ENCODE measurements around the gene ANKRD10. TPM values are rescaled to one million over a fixed set of nuclear protein-coding genes. Genes with fewer than 3 reads are reported as not detected.

The ANKRD10 gene
- polyA plus RNA-seq, 4 donors: 40.3 to 147 (median 62.8) TPM

GRCh38 chr13:110872768-110873638, 41.9 kb downstream of the ANKRD10 start:
- H3K36me3 ChIP-seq (ENCODE audit: control insufficient read depth in 3 of 3, insufficient read depth in 2 of 3, low read depth in 1 of 3, low read length in 3 of 3): no peaks in the 10 kb centered on the region
- no peak for FAIRE-seq

GRCh38 chr13:110872034-110872767, 42.7 kb downstream of the ANKRD10 start:
- Histone ChIP-seq H3K27me3 (ENCODE audit: control insufficient read depth in 3 of 3, insufficient read depth in 3 of 3, low read length in 3 of 3) (peaks cover 0 to 5% (median 2%) of the 10 kb centered on the region in 3 donors), H3K9me3 (ENCODE audit: control insufficient read depth in 2 of 2, insufficient read depth in 1 of 2, low read depth in 1 of 2, low read length in 1 of 2) (peaks cover 0 to 4% of the 10 kb centered on the region in 2 donors), H3K27ac (ENCODE audit: low read depth in 1 of 3, low read length in 2 of 3) (no peak overlapping the region), H3K36me3 (ENCODE audit: control insufficient read depth in 3 of 3, insufficient read depth in 2 of 3, low read depth in 1 of 3, low read length in 3 of 3) (no peaks in the 10 kb centered on the region), H3K4me3 (ENCODE audit: low read depth in 1 of 3, low read length in 3 of 3) (no peak overlapping the region), H3K4me1 (ENCODE audit: control insufficient read depth in 3 of 3, insufficient read depth in 2 of 3, low read depth in 1 of 3, low read length in 2 of 3) (peaks cover 2 to 6% (median 4%) of the 10 kb centered on the region in 3 donors)
- FAIRE-seq (no peak), DNase-seq (no peak)
- 54 to 69% (median 59%) methylated on average over 13 of the region's 13 CpGs for whole genome bisulfite sequencing, 3 donors

More at GRCh38 chr13:110872768-110873638, 41.9 kb downstream of the ANKRD10 start:
- DNase-seq: no peak
- H3K9me3 ChIP-seq (ENCODE audit: control insufficient read depth in 2 of 2, insufficient read depth in 1 of 2, low read depth in 1 of 2, low read length in 1 of 2): peaks cover 0 to 4% of the 10 kb centered on the region in 2 donors
- WGBS, 3 donors: 74 to 84% (median 84%) methylated on average over 31 to 35 of the region's 35 CpGs
- peaks cover 2 to 6% (median 4%) of the 10 kb centered on the region in 3 donors for H3K4me1 ChIP-seq (ENCODE audit: control insufficient read depth in 3 of 3, insufficient read depth in 2 of 3, low read depth in 1 of 3, low read length in 2 of 3)
- H3K27me3 ChIP-seq (ENCODE audit: control insufficient read depth in 3 of 3, insufficient read depth in 3 of 3, low read length in 3 of 3): peaks cover 0 to 5% (median 2%) of the 10 kb centered on the region in 3 donors
- H3K27ac ChIP-seq (ENCODE audit: low read depth in 1 of 3, low read length in 2 of 3): no peak overlapping the region
- no peak overlapping the region for H3K4me3 ChIP-seq (ENCODE audit: low read depth in 1 of 3, low read length in 3 of 3)

- 27 to 38% (median 28%) methylated on average over 34 of the region's 34 CpGs for WGBS, 3 donors
- Histone ChIP-seq H3K27me3 (ENCODE audit: control insufficient read depth in 3 of 3, insufficient read depth in 3 of 3, low read length in 3 of 3) (peaks cover 0 to 5% (median 2%) of the 10 kb centered on the region in 3 donors), H3K4me3 (ENCODE audit: low read depth in 1 of 3, low read length in 3 of 3) (no peak overlapping the region), H3K4me1 (ENCODE audit: control insufficient read depth in 3 of 3, insufficient read depth in 2 of 3, low read depth in 1 of 3, low read length in 2 of 3) (peaks cover 2% of the 10 kb centered on the region in 3 donors), H3K36me3 (ENCODE audit: control insufficient read depth in 3 of 3, insufficient read depth in 2 of 3, low read depth in 1 of 3, low read length in 3 of 3) (no peaks in the 10 kb centered on the region), H3K27ac (ENCODE audit: low read depth in 1 of 3, low read length in 2 of 3) (peak overlapping the region in 1 of 3 donors; percentile 78), H3K9me3 (ENCODE audit: control insufficient read depth in 2 of 2, insufficient read depth in 1 of 2, low read depth in 1 of 2, low read length in 1 of 2) (peaks cover 0 to 4% of the 10 kb centered on the region in 2 donors)
- peak; percentile 39 to 79 for DNase-seq
- FAIRE-seq: no peak
Observed at GRCh38 chr13:110869805-110870706, 44.8 kb downstream of the ANKRD10 start.

- H3K27me3 ChIP-seq (ENCODE audit: control insufficient read depth in 3 of 3, insufficient read depth in 3 of 3, low read length in 3 of 3): peaks cover 0 to 5% (median 2%) of the 10 kb centered on the region in 3 donors
- H3K27ac ChIP-seq (ENCODE audit: low read depth in 1 of 3, low read length in 2 of 3): peak overlapping the region in 1 of 3 donors; percentile 74
- no peak for DNase-seq
- FAIRE-seq: no peak
- no peaks in the 10 kb centered on the region for H3K36me3 ChIP-seq (ENCODE audit: control insufficient read depth in 3 of 3, insufficient read depth in 2 of 3, low read depth in 1 of 3, low read length in 3 of 3)
- H3K9me3 ChIP-seq (ENCODE audit: control insufficient read depth in 2 of 2, insufficient read depth in 1 of 2, low read depth in 1 of 2, low read length in 1 of 2): peaks cover 0 to 4% of the 10 kb centered on the region in 2 donors
- H3K4me1 ChIP-seq (ENCODE audit: control insufficient read depth in 3 of 3, insufficient read depth in 2 of 3, low read depth in 1 of 3, low read length in 2 of 3): no peaks in the 10 kb centered on the region
- no peak overlapping the region for H3K4me3 ChIP-seq (ENCODE audit: low read depth in 1 of 3, low read length in 3 of 3)
- WGBS, 3 donors: 68 to 69% (median 69%) methylated on average over 22 of the region's 22 CpGs
Observed at GRCh38 chr13:110869231-110869804, 45.6 kb downstream of the ANKRD10 start.

- WGBS, 3 donors: 68 to 73% (median 72%) methylated on average over 5 of the region's 5 CpGs
- FAIRE-seq: no peak
- peak overlapping the region in 1 of 3 donors; percentile 66 for H3K27ac ChIP-seq (ENCODE audit: low read depth in 1 of 3, low read length in 2 of 3)
Observed at GRCh38 chr13:110868720-110869119, 46.1 kb downstream of the ANKRD10 start.

GRCh38 chr13:110867380-110867779, 47.5 kb downstream of the ANKRD10 start:
- FAIRE-seq: no peak
- Histone ChIP-seq H3K36me3 (ENCODE audit: control insufficient read depth in 3 of 3, insufficient read depth in 2 of 3, low read depth in 1 of 3, low read length in 3 of 3) (no peaks in the 10 kb centered on the region), H3K4me3 (ENCODE audit: low read depth in 1 of 3, low read length in 3 of 3) (no peak overlapping the region), H3K27me3 (ENCODE audit: control insufficient read depth in 3 of 3, insufficient read depth in 3 of 3, low read length in 3 of 3) (peaks cover 0 to 5% (median 2%) of the 10 kb centered on the region in 3 donors), H3K27ac (ENCODE audit: low read depth in 1 of 3, low read length in 2 of 3) (no peak overlapping the region), H3K9me3 (ENCODE audit: control insufficient read depth in 2 of 2, insufficient read depth in 1 of 2, low read depth in 1 of 2, low read length in 1 of 2) (peaks cover 0 to 2% of the 10 kb centered on the region in 2 donors), H3K4me1 (ENCODE audit: control insufficient read depth in 3 of 3, insufficient read depth in 2 of 3, low read depth in 1 of 3, low read length in 2 of 3) (no peaks in the 10 kb centered on the region)
- WGBS, 3 donors: 50 to 78% (median 59%) methylated on average over 6 of the region's 6 CpGs
- no peak for DNase-seq

More at GRCh38 chr13:110868720-110869119, 46.1 kb downstream of the ANKRD10 start:
- Histone ChIP-seq H3K9me3 (ENCODE audit: control insufficient read depth in 2 of 2, insufficient read depth in 1 of 2, low read depth in 1 of 2, low read length in 1 of 2) (peaks cover 0 to 4% of the 10 kb centered on the region in 2 donors), H3K4me1 (ENCODE audit: control insufficient read depth in 3 of 3, insufficient read depth in 2 of 3, low read depth in 1 of 3, low read length in 2 of 3) (no peaks in the 10 kb centered on the region), H3K4me3 (ENCODE audit: low read depth in 1 of 3, low read length in 3 of 3) (no peak overlapping the region), H3K36me3 (ENCODE audit: control insufficient read depth in 3 of 3, insufficient read depth in 2 of 3, low read depth in 1 of 3, low read length in 3 of 3) (no peaks in the 10 kb centered on the region), H3K27me3 (ENCODE audit: control insufficient read depth in 3 of 3, insufficient read depth in 3 of 3, low read length in 3 of 3) (peaks cover 0 to 5% (median 2%) of the 10 kb centered on the region in 3 donors)
- no peak for DNase-seq

GRCh38 chr13:110866491-110867170, 48.2 kb downstream of the ANKRD10 start:
- no peak for FAIRE-seq
- H3K4me3 ChIP-seq (ENCODE audit: low read depth in 1 of 3, low read length in 3 of 3): no peak overlapping the region
- H3K27me3 ChIP-seq (ENCODE audit: control insufficient read depth in 3 of 3, insufficient read depth in 3 of 3, low read length in 3 of 3): peaks cover 0 to 5% (median 2%) of the 10 kb centered on the region in 3 donors

More at GRCh38 chr13:110866491-110867170, 48.2 kb downstream of the ANKRD10 start:
- DNase-seq: no peak
- 77 to 87% (median 82%) methylated on average over 11 of the region's 11 CpGs for WGBS, 3 donors
- no peaks in the 10 kb centered on the region for H3K36me3 ChIP-seq (ENCODE audit: control insufficient read depth in 3 of 3, insufficient read depth in 2 of 3, low read depth in 1 of 3, low read length in 3 of 3)
- H3K9me3 ChIP-seq (ENCODE audit: control insufficient read depth in 2 of 2, insufficient read depth in 1 of 2, low read depth in 1 of 2, low read length in 1 of 2): no peaks in the 10 kb centered on the region
- H3K27ac ChIP-seq (ENCODE audit: low read depth in 1 of 3, low read length in 2 of 3): no peak overlapping the region
- H3K4me1 ChIP-seq (ENCODE audit: control insufficient read depth in 3 of 3, insufficient read depth in 2 of 3, low read depth in 1 of 3, low read length in 2 of 3): no peaks in the 10 kb centered on the region
